Aorta (tissue), 5 donors: ENCODE data around the gene CS. TPM values are rescaled to one million over a fixed set of nuclear protein-coding genes. Genes with fewer than 3 reads are reported as not detected.

Source experiments
- ATAC-seq: fragments of 200-7000 bp; cut with Tn5 transposase; one replicate; pipeline ENCODE4 v1.9.1; 2022; ENCODE audit warnings: moderate library complexity; ENCODE audit not compliant: low FRiP score
- DNase-seq, 2 donors: peaks; one replicate each; pipeline ENCODE4 v3.0.0-alpha.2; 2020
- H3K27ac ChIP-seq, 2 donors: one replicate each; pipeline ENCODE4 v1.5.1; 2013; ENCODE audit warnings: low read length in 2 of 2, mild to moderate bottlenecking in 2 of 2, moderate library complexity in 2 of 2, control low read depth in 1 of 2, inconsistent platforms in 1 of 2, low read depth in 1 of 2
- H3K27me3 ChIP-seq, 2 donors: one replicate each; pipeline ENCODE4 v1.6.1; 2013; ENCODE audit warnings: control low read depth in 1 of 2, low read length in 1 of 2, mild to moderate bottlenecking in 1 of 2, moderate library complexity in 1 of 2; ENCODE audit not compliant: insufficient read depth in 2 of 2, control insufficient read depth in 1 of 2
- H3K36me3 ChIP-seq, 2 donors: one replicate each; pipeline ENCODE4 v1.6.1; 2013; ENCODE audit warnings: control low read depth in 1 of 2, low read length in 1 of 2, mild to moderate bottlenecking in 1 of 2; ENCODE audit not compliant: insufficient read depth in 2 of 2, control insufficient read depth in 1 of 2
- H3K4me1 ChIP-seq, 2 donors: one replicate each; pipeline ENCODE4 v1.6.1; 2013; ENCODE audit warnings: low read length in 2 of 2, control low read depth in 1 of 2, mild to moderate bottlenecking in 1 of 2, moderate library complexity in 1 of 2; ENCODE audit not compliant: insufficient read depth in 2 of 2, control insufficient read depth in 1 of 2
- H3K4me3 ChIP-seq, 2 donors: one replicate each; pipeline ENCODE4 v1.5.1; 2013; ENCODE audit warnings: low read length in 2 of 2, control low read depth in 1 of 2, mild to moderate bottlenecking in 1 of 2
- H3K9me3 ChIP-seq: one replicate; pipeline ENCODE4 v1.6.1; 2013; ENCODE audit warnings: mild to moderate bottlenecking, low read length; ENCODE audit not compliant: control insufficient read depth
- WGBS, 2 donors: extraction: QIAGEN DNeasy Blood & Tissue Kit; methylation state at CpG; one replicate each; pipeline ENCODE4 v1.1.7; 2013; 5-methylcytosine and 5-hydroxymethylcytosine counted together
- intact Hi-C, 2 donors: fragments of 100-400 bp; cut with DNase I; formaldehyde crosslinking; loops; one replicate each; pipeline versions ENCODE4 v1.14.2 to v1.15.0; 2022
- polyA plus RNA-seq, 2 donors: library from polyadenylated mRNA; stranded (reverse); fragments of 200-250 nt; gene quantifications; one replicate each; pipeline ENCODE4 v1.2.3, GENCODE V29; 2013
- total RNA-seq, 2 donors: library from RNA; stranded (reverse); fragmentation: NEBNext Ultra II Directional; extraction: Animal tissue kit (Norgen Biotek cat#: 25700); gene quantifications; one replicate each; pipeline ENCODE4 v1.2.1, GENCODE V29; 2021
- donor health status: healthy with polysubstance abuse.
- donor health status: Bipolar disorder and iron deficiency.
- donor health status: DM: no; HTN: no; CAD: no.
- donor health status: DM: no; HTN: no; CAD: no.
- donor health status: DM: yes; HTN: yes; CAD: no.

The CS gene
- total and polyA plus RNA-seq, 4 donors, result 49.5 to 104 (median 79.5) TPM

DNA sequence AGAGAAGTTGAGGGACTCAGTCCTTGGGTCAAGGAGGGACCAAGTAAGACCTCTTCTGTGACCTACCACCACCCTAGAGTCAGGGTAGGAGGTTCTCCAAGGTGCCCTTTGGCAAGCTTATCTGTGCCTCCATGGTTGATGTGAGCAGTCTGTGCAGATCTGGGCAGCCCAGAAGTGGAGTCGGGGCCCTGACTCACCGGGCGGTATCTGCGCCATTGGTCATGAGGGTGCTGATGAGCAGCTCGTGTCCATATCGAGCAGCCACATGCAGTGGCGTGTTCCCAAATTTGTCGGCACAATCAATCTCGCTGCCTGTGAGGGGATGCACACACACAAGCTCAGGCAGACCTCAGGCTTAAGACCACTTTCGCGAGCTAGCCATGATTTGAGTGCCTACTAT is 47.0 kb downstream of the CS start:
- H3K9me3 ChIP-seq, result no peaks in the 10 kb centered on the region
- no peak overlapping the region for H3K27ac ChIP-seq
- DNase-seq (no peak), ATAC-seq (no peak)
- H3K27me3 ChIP-seq, result no peaks in the 10 kb centered on the region
- peaks cover 0 to 20% of the 10 kb centered on the region in 2 donors for H3K36me3 ChIP-seq
- WGBS, 2 donors, result 88 to 94% methylated on average over 11 of the region's 11 CpGs
- intact Hi-C loops, result no loop called here
- H3K4me1 ChIP-seq, result peaks cover 0 to 3% of the 10 kb centered on the region in 2 donors
- H3K4me3 ChIP-seq, result no peak overlapping the region

DNA sequence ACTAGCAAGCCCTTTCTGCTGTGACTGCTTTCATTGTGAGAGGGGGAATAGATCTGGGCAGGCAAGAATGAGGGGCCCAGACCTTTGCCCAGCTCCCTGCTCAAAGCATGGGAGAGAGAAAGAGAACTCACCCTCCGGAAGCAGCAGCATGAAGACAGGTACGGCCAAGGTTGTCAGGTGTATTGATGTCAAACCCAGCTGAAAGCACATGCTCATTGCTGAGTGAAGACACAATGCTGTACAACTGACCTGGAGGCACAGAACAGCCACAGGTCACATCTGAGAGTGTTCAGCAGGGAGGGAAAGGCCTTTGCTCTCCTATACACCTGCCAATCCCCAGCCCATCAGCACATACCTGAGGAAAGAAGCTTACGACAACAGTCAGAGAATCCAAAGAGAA is 47.5 kb downstream of the CS start:
- WGBS, 2 donors, result 88% methylated on average over 3 of the region's 3 CpGs
- ATAC-seq (no peak), DNase-seq (no peak)
- Histone ChIP-seq H3K27ac (no peak overlapping the region), H3K36me3 (peaks cover 0 to 24% of the 10 kb centered on the region in 2 donors), H3K4me1 (peaks cover 0 to 3% of the 10 kb centered on the region in 2 donors), H3K4me3 (no peak overlapping the region), H3K9me3 (no peaks in the 10 kb centered on the region), H3K27me3 (no peaks in the 10 kb centered on the region)
- intact Hi-C loops, result no loop called here

GRCh38 chr12:56248711-56249110 is 51.4 kb downstream of the CS start:
- 90 to 96% methylated on average over 8 of the region's 8 CpGs for WGBS, 2 donors
- Histone ChIP-seq H3K4me1 (no peaks in the 10 kb centered on the region), H3K4me3 (no peak overlapping the region), H3K9me3 (no peaks in the 10 kb centered on the region), H3K27me3 (no peaks in the 10 kb centered on the region), H3K27ac (no peak overlapping the region), H3K36me3 (peaks cover 0 to 38% of the 10 kb centered on the region in 2 donors)
- ATAC-seq, result no peak
- intact Hi-C loops, result no loop called here
- no peak for DNase-seq

GRCh38 chr12:56247923-56248322 is 52.2 kb downstream of the CS start:
- DNase-seq, result peak in 1 of 2 donors; percentile 30
- ATAC-seq, result no peak
- Histone ChIP-seq H3K9me3 (no peaks in the 10 kb centered on the region), H3K4me3 (no peak overlapping the region), H3K27ac (no peak overlapping the region), H3K27me3 (no peaks in the 10 kb centered on the region), H3K4me1 (no peaks in the 10 kb centered on the region), H3K36me3 (peaks cover 0 to 36% of the 10 kb centered on the region in 2 donors)
- intact Hi-C loops, result no loop called here
- 91 to 93% methylated on average over 16 of the region's 16 CpGs for WGBS, 2 donors

GRCh38 chr12:56244494-56244893 is 55.6 kb downstream of the CS start:
- Histone ChIP-seq H3K9me3 (no peaks in the 10 kb centered on the region), H3K4me1 (no peaks in the 10 kb centered on the region), H3K4me3 (no peak overlapping the region), H3K36me3 (peaks cover 0 to 32% of the 10 kb centered on the region in 2 donors), H3K27ac (no peak overlapping the region), H3K27me3 (no peaks in the 10 kb centered on the region)
- ATAC-seq, result no peak
- intact Hi-C loops, result no loop called here
- 90 to 92% methylated on average over 14 of the region's 14 CpGs for WGBS, 2 donors
- no peak for DNase-seq

- ATAC-seq (no peak), DNase-seq (no peak)
- 35 to 44% methylated on average over 3 of the region's 3 CpGs for WGBS, 2 donors
- intact Hi-C loops, result no loop called here
- H3K27ac ChIP-seq, result no peak overlapping the region
- peaks cover 0 to 29% of the 10 kb centered on the region in 2 donors for H3K36me3 ChIP-seq
- no peak overlapping the region for H3K4me3 ChIP-seq
- no peaks in the 10 kb centered on the region for H3K9me3 ChIP-seq
- H3K4me1 ChIP-seq, result no peaks in the 10 kb centered on the region
- H3K27me3 ChIP-seq, result no peaks in the 10 kb centered on the region
Measured at GRCh38 chr12:56243731-56244181, 56.4 kb downstream of the CS start.

- DNase-seq, result no peak
- H3K36me3 ChIP-seq, result peaks cover 0 to 27% of the 10 kb centered on the region in 2 donors
- no peak overlapping the region for H3K27ac ChIP-seq
- H3K4me1 ChIP-seq, result no peaks in the 10 kb centered on the region
- ATAC-seq, result no peak
- intact Hi-C loops, result no loop called here
- H3K9me3 ChIP-seq, result no peaks in the 10 kb centered on the region
- H3K27me3 ChIP-seq, result no peaks in the 10 kb centered on the region
- WGBS, 2 donors, result 87 to 90% methylated on average over 13 of the region's 13 CpGs
- no peak overlapping the region for H3K4me3 ChIP-seq
Measured at GRCh38 chr12:56242986-56243385, 57.1 kb downstream of the CS start.

DNA sequence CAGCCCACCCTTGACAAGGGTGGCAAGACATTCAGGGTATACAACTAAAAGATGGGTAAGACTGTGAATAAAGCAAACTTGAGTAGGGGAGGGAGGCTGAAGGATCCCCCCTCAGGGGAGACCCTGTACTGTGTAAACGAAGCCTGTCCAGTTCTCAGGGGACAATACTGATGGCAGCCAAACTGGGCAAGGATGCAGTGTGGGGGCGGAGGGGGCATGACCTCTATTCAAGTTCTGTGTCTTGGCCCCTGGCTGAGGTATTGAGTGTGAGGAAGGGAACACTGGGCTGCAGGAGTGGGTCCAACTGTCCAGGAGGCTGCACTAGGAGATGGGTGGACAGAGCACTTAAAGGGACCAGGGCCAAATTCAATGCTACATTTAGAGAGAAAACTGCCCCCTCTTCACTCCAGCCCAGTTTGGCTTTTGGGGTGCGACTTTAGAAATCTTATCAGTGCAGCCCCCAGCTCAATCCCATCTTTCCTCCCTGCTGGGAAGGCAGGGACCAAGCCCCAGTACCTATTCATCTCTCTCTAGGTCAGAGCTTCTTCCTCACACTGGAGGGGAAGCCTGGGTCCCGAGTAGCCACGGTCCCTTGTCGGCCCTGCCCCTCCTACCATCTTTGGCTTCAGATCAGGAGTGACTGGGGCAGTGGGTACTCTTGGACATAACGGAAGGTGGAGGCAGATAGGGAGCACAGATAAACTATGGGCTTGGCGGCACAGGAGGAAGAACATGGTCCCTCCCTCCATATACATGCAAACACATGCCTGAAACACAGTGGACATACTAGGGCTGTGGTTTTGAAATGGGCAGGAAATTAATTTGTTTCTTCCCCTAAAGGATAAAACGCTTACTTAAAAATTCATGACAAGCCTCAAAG is 58.5 kb downstream of the CS start:
- Histone ChIP-seq H3K9me3 (no peaks in the 10 kb centered on the region), H3K36me3 (peaks cover 0 to 20% of the 10 kb centered on the region in 2 donors), H3K4me1 (no peaks in the 10 kb centered on the region), H3K27ac (no peak overlapping the region), H3K4me3 (no peak overlapping the region), H3K27me3 (no peaks in the 10 kb centered on the region)
- 73 to 80% methylated on average over 9 of the region's 9 CpGs for WGBS, 2 donors
- intact Hi-C loops, result no loop called here
- DNase-seq, result no peak
- no peak for ATAC-seq

- no peak for ATAC-seq
- no peak overlapping the region for H3K27ac ChIP-seq
- H3K4me1 ChIP-seq, result no peaks in the 10 kb centered on the region
- no peaks in the 10 kb centered on the region for H3K9me3 ChIP-seq
- H3K36me3 ChIP-seq, result peaks cover 0 to 5% of the 10 kb centered on the region in 2 donors
- H3K4me3 ChIP-seq, result no peak overlapping the region
- WGBS, 2 donors, result 65 to 78% methylated on average over 11 of the region's 11 CpGs
- DNase-seq, result no peak
- intact Hi-C loops, result no loop called here
- H3K27me3 ChIP-seq, result no peaks in the 10 kb centered on the region
Measured at GRCh38 chr12:56237552-56237951, 62.6 kb downstream of the CS start.
